Activated CD8-positive, alpha-beta memory T cell treated with anti-CD3 and anti-CD28 coated beads for 48 hours (primary cell): ENCODE data around the gene PTGDS.
A peak's percentile ranks its signal among the peaks of the same experiment; 100 is the strongest.

Experiments
- DNase-seq, 3 experiments: peaks; one replicate each; pipeline ENCODE4 v3.0.0-alpha.2; 2020; ENCODE audit warnings: low read depth in 2 of 3, low spot score in 2 of 3

Gene PTGDS

GRCh38 chr9:136972335-136972734 is 5.0 kb upstream of the PTGDS start:
- DNase-seq: no peak

- DNase-seq: no peak
Observed at GRCh38 chr9:136972743-136973142, 4.6 kb upstream of the PTGDS start.

- no peak for DNase-seq
Observed at GRCh38 chr9:136973618-136974617, 3.4 kb upstream of the PTGDS start.

- DNase-seq: no peak
Observed at GRCh38 chr9:136974817-136975535, 2.3 kb upstream of the PTGDS start.

- DNase-seq: no peak
Observed at GRCh38 chr9:136975644-136976043, 1.7 kb upstream of the PTGDS start.

- no peak for DNase-seq
Observed at GRCh38 chr9:136977649-136978072, 357 bp downstream of the PTGDS start.

GRCh38 chr9:136978073-136978864 is 965 bp downstream of the PTGDS start:
- peak in 1 of 3 experiments; percentile 52 for DNase-seq

GRCh38 chr9:136978865-136979544 is 1.7 kb downstream of the PTGDS start:
- DNase-seq: no peak

GRCh38 chr9:136979769-136980587 is 2.7 kb downstream of the PTGDS start:
- no peak for DNase-seq

- DNase-seq: no peak
Observed at GRCh38 chr9:136980669-136981478, 3.6 kb downstream of the PTGDS start.

GRCh38 chr9:136981588-136982231 is 4.4 kb downstream of the PTGDS start:
- no peak for DNase-seq

GRCh38 chr9:136982232-136983051 is 5.1 kb downstream of the PTGDS start, which contains the start of gene LCNL1:
TSS of gene LCNL1 (plus strand) at chr9:136982993. CDS start at chr9:136983587, 594 bp downstream.
- DNase-seq: no peak

- no peak for DNase-seq
Observed at GRCh38 chr9:136983167-136983566, 5.9 kb downstream of the PTGDS start.

GRCh38 chr9:136983656-136984314 is 6.5 kb downstream of the PTGDS start:
- no peak for DNase-seq

- DNase-seq: no peak
Observed at GRCh38 chr9:136984464-136985026, 7.2 kb downstream of the PTGDS start.

- no peak for DNase-seq
Observed at GRCh38 chr9:136985027-136985602, 7.8 kb downstream of the PTGDS start.
